GM18498 (cell line): ENCODE measurements around the gene CYTH1.
"Not testable (repeated sequence)": the region's sequence is repeated elsewhere in the genome, so short reads cannot be mapped to it uniquely, and the experiment has no call there.

Experiments
- ATAC-seq: cut with Tn5 transposase; IDR thresholded peaks from one replicate; pipeline ENCODE4 v1.9.1; 2021; ENCODE audit warnings: mild to moderate bottlenecking, moderate library complexity; ENCODE audit not compliant: unreplicated experiment

Gene CYTH1

GRCh38 chr17:78674595-78675315 lies 107.3 kb downstream of the CYTH1 start:
- no peak for ATAC-seq

DNA sequence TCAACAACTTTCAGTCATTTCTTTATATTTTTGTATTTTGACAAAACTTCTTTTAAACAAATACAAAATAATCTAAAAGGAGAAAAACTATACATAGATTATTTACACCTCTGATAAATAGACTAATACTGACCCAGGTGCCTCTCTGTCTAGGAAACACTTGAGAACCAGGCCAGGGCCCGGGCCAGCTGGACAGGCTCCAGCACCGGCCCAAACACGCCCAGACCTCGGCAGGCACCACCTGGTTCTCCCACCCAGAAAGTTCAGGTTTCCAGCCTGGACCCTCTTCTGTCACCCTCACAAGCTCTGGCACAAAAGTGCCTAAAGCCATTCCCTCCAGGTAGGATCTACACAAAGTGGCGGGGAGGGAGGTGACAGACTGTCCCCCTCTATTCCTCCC lies 107.9 kb downstream of the CYTH1 start:
- ATAC-seq = no peak

DNA sequence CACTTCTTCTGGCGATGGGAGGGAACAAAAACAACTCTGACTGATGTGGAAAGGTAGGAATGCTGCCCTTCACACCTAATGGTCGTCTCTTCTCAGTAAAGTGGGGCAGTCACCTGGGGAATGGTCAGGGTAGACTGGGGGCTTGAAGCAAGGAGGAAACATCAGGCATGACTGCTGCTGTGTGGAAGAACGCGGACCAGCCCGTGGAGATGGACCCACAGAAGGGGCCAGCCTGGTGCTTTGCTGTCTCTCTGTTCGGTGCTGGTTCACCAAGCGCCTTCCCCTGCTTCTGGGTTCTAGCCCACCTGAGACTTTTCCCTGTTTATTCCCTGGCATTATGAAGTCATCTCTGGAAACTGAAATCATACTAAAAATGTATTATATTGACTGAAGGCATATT lies 108.7 kb downstream of the CYTH1 start:
- no peak for ATAC-seq

DNA sequence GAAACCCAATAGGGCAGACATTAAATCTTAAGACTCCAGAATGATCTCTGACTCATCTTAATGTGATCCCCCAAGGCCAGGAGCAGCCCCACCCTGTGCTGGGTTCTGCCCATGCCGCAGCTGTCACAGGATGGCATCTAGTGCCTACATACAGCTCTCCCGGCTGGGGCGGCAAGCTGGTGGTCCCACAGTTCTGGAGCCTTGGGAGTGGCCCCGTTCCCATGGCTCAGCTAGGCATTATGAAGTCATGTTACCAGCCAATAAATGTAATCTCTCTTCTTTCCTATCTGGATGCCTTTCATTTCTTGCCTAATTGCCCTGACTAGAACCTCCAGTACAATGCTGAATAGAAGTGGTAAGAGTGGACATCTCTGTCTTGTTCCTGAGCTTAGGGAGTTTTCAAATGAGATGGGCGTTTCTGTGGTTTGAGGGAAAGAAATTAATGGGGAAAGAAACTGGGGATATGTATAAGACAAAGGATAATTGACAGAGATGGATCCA lies 109.2 kb downstream of the CYTH1 start:
- ATAC-seq = no peak

DNA sequence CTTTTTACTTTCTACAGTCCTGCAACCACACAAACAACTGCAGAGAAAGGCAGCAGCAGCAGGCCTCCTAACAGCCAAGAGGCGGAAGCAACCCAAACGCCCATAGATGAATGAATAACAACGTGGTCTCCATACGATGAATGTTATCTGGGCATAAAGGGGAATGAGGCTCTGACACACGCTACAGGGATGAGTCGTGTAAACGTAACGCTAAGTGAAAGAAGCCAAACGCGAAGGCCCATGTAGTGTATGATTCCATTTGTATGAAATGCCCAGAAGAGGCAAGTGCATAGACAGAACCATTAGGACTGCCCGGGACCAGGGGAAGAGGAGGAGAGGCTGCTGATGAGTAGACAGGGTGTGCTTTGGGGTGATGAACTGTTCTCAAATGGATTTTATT lies 110.1 kb downstream of the CYTH1 start:
- no peak for ATAC-seq

- not testable (repeated sequence) for ATAC-seq
Measured at GRCh38 chr17:78671726-78672001, 110.4 kb downstream of the CYTH1 start.

DNA sequence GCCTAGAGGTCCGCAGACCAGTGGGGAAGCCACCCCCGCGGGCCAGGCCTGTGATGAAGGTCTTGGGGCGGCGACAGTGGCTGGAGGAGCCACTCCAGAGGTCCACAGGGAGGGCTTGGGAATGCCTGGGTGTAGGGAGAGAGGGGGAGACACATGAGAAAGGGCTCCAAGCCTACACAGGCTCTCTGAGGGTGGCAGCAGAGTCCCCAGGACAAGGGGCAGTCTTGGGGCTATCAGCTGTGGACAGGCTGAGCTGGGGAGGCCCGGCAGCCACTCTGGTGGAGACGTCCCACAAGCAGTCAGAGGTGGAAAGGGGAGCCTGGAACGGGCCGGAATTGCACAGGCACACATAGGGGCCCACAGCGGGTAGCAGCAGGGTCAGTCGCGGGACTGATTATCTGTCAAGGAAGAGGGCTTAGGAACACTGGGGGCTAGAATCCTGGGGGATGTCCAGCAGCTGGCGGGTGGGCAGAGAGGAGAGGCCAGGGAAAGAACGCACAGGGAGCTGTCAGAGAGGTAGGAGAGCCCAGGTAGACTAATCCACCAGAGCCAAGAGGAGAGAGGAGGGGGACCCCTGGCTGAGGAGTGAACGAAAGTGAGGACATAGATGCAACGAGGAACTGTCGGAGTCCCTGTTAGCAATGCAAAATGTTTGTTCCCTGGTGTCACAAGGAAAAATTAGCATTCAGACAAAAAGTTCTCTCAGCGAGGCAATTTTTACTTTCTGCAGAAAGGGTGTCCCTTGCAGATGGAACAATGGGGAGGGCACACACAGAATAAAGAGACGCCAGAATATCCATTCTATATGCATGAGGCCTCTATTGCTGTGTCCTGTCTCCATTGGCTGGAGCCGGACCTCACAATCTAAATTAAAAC lies 111.0 kb downstream of the CYTH1 start:
- no peak for ATAC-seq

GRCh38 chr17:78669975-78670518 lies 112.0 kb downstream of the CYTH1 start:
- ATAC-seq = no peak

GRCh38 chr17:78669256-78669974 lies 112.7 kb downstream of the CYTH1 start:
- ATAC-seq = no peak

GRCh38 chr17:78668847-78669246 lies 113.2 kb downstream of the CYTH1 start:
- no peak for ATAC-seq

DNA sequence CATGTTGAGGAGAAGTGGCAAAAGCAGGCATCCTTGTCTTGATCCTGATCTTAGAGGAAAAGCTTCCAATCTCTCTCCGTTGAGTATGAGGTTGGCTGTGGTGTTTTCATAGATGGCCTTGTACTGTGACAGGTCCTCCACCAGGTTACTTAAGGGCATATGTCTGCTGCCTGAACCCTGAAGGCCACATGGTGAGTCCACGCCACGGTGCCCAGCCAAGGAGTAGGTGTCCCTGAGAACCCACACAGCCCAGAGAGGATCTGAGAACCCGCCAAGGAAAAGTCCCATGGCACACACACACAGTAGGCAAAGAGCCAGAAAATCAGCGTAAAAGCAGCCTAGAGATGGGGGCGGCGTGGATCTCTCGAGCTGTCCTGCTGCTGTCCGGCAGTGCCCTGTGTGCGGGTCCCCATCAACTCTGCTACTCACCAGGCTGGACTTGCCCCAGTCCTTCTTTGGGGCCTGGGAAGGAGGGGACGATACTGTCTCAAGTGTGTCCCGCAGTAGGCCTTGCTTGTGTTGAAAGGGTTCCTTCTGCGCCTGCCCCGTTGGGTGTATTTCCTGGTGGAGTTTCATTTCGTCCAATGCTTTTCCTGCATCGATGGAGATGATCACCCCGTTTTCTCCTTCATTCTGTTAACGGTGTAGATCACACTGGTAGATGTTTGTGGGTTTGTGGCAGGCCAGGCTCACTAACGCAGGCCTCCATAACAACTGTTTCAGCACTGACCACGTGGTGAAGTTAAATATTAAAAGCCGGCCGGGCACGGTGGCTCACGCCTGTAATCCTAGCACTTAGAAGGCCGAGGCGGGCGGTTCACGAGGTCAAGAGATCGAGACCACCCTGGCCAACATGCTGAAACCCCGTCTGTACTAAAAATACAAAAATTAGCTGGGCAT lies 114.1 kb downstream of the CYTH1 start:
- no peak for ATAC-seq

DNA sequence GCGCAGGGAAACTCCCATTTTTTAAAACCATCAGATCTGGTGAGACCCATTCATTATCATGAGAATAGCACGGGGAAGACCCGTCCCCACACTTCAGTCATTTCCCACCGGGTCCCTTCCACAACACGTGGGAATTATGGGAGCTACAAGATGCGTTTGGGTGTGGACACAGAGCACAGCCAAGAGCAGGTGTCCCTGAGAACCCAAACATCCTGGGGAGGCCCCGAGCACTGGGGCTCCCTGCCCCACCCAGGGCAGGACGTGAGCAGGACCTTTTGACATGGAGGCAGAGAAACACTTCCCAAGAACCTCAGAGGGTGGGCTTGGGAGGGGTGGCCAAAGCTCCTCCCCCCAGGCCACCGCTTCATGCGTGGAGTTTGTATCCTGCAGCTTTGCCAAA lies 115.0 kb downstream of the CYTH1 start:
- ATAC-seq = no peak

DNA sequence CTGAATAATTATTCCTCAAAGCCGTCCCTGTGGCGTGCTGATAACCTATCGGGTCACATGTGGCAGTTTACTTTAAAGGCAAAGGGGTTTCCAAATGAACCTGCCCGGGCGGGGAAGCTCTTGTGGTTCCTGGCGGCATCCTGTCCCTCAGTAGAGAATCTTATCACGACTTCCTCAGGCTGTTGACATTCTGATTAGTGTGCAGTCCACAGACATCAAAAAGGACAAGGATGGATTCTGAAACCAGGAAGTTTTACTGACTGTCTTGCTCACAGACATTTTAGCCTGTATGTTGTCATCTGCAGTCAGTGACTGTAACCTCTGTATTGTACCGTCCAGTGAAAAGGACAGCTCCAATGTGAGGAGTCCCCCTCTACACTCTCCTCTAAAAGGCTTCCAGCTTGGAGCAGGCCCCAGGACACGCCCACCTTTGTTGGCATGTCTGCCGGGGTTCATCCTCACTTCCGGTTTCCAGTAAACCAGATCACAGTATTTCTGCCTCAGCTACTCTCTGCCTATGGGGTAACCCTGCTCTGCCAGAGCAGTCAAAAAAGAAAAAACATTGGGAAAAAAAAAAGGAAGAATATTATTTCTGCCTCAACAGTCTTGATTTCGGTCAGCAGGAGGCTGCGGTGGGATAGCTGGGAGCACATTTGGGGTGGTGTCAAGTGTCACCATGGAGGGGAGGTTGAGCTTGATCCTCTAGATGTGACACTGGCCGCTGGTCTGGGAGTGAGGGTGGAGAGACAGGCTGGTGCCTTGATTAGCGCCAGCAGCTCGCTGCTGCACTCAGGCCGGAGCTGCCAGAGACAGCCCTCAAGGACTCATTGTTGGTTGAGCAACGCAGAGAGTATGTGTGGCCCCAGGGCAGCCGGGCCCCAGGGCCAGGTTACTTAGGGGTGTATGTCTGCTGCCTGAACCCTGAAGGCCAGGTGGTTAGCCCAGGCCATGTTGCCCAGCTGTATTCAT lies 115.8 kb downstream of the CYTH1 start:
- ATAC-seq = no peak

DNA sequence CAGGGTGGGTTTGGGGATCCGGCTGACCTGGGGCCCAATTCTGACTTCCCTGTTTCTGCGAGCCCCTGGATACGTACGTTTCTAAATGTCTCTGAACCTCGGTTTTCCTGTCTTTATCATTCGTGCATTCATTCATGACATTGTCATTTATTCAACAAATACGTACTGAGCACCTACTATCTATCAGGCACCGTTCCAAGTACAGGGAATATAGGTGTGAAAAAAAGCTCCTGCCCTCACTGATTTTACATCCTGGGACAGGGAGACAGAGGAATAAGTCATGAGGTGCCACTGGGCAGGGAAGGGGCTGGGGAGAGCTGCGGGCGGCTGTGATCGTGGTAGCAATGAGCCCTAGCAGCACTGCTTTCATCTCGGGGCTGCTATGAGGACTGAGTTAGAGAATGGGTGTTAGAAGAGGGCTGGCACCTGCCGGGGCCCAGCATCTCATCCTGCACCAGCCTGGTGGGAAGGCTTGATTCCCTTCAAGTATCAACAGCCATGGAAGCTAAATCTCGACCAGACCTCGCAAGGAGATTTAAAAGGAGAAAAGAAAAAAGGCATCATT lies 116.6 kb downstream of the CYTH1 start:
- no peak for ATAC-seq

GRCh38 chr17:78664476-78665386 lies 117.3 kb downstream of the CYTH1 start:
- no peak for ATAC-seq

DNA sequence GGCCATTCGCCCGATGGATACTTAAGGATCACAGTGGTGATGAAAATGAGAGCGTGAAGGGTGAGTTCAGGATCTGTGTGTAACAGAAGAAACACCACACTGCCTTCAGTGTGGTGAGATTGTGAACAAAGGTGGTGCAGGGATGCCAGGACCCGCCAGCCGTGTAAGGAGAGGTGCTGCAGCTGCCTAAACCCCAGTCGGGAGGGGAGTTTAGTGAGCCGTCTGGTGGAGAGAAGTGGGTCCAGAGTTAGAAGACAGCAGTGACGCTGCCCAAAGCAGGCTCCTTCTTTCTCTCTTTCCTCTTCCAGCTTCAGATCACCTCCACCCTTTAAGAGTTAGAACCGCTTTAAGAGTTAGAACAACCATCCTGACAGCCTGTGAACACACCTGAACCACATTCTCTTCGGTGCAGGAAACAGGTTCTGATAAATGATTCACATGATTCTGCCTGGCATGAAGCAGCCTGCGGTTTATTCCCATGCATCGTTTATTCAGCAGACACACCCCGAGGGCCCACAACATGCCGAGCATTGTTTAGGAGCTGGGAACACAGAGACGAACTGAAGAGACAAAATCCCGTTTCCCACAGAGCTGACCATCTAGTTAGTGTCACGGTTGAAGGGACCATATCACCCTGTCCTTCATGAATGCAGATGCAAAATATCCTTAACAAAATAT lies 120.8 kb downstream of the CYTH1 start:
- ATAC-seq = no peak

GRCh38 chr17:78659546-78659945 lies 122.5 kb downstream of the CYTH1 start:
- ATAC-seq = no peak
